ENCODE data around the gene VPREB3.
A peak's percentile ranks its signal among the peaks of the same experiment; 100 is the strongest.

VPREB3 gene

DNA sequence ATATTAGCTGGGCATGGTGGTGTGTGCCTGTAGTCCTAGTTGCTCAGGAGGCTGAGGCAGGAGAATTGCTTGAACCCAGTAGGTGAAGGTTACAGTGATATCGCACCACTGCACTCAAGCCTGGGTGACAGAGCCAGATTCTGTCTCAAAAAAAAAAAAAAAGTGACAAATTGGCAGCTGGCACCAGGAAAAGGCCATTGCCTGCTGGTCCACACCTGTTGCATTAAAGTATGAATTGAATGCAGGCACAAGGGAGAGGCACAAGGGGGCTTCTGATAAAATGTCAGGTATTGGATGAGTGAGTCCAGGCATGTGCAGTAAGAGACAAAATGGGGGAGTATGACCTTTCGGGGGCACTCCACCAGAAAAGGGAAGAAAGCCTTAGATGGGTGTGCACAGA lies 31.5 kb downstream of the VPREB3 start:
- no peak overlapping the region for H3K4me3 ChIP-seq (ENCODE audit: low read length)
- DNase-seq (ENCODE audit: low read depth), result no peak
- TF ChIP-seq, protein P1, sequence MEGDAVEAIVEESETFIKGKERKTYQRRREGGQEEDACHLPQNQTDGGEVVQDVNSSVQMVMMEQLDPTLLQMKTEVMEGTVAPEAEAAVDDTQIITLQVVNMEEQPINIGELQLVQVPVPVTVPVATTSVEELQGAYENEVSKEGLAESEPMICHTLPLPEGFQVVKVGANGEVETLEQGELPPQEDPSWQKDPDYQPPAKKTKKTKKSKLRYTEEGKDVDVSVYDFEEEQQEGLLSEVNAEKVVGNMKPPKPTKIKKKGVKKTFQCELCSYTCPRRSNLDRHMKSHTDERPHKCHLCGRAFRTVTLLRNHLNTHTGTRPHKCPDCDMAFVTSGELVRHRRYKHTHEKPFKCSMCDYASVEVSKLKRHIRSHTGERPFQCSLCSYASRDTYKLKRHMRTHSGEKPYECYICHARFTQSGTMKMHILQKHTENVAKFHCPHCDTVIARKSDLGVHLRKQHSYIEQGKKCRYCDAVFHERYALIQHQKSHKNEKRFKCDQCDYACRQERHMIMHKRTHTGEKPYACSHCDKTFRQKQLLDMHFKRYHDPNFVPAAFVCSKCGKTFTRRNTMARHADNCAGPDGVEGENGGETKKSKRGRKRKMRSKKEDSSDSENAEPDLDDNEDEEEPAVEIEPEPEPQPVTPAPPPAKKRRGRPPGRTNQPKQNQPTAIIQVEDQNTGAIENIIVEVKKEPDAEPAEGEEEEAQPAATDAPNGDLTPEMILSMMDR (conservative IDR thresholded peaks at IDR 0.05; ENCODE audit: low read depth, low read length), result no peak

DNA sequence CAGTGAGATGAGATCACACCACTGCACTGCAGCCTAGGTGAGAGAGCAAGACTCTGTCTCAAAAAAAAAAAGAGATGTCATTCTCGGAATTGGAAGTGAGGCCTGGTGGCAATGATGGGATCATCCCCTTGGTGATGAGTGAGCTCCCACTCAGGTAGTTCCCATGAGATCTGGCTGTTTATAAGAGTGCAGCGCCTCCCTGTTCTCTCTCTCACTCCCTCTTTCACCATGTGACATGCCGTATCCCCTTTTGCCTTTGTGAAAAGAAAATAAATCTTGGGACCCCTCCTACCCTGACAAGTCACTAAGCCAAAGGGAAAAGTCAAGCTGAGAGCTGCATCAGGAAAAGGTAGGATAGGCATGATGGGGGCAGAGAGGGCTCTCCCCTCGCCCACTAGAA lies 32.1 kb downstream of the VPREB3 start:
- no peak overlapping the region for H3K4me3 ChIP-seq (ENCODE audit: low read length)
- TF ChIP-seq, protein P1 (conservative IDR thresholded peaks at IDR 0.05; ENCODE audit: low read depth, low read length), result no peak
- no peak for DNase-seq (ENCODE audit: low read depth)

DNA sequence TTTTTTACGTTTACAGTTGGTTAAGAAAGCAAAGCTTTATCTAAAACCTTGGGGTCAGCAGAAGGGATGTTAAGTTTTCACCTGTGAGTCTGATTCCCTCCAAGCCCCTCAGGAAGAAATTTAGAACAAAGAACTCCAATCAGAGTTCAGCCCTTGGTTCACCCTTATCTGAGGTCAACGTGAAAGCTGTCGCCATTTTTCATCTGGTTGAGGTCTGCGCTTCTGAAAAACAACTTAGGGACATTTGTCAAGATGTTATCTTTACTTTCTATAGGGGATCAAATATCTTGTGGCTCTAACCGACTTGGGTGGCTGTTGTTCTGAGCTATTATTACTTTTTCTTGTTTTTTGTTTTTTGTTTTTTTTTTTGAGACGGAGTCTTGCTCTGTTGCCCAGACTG lies 33.4 kb downstream of the VPREB3 start:
- TF ChIP-seq, protein P1 (conservative IDR thresholded peaks at IDR 0.05; ENCODE audit: low read depth, low read length), result no peak
- DNase-seq (ENCODE audit: low read depth), result no peak
- H3K4me3 ChIP-seq (ENCODE audit: low read length), result no peak overlapping the region

DNA sequence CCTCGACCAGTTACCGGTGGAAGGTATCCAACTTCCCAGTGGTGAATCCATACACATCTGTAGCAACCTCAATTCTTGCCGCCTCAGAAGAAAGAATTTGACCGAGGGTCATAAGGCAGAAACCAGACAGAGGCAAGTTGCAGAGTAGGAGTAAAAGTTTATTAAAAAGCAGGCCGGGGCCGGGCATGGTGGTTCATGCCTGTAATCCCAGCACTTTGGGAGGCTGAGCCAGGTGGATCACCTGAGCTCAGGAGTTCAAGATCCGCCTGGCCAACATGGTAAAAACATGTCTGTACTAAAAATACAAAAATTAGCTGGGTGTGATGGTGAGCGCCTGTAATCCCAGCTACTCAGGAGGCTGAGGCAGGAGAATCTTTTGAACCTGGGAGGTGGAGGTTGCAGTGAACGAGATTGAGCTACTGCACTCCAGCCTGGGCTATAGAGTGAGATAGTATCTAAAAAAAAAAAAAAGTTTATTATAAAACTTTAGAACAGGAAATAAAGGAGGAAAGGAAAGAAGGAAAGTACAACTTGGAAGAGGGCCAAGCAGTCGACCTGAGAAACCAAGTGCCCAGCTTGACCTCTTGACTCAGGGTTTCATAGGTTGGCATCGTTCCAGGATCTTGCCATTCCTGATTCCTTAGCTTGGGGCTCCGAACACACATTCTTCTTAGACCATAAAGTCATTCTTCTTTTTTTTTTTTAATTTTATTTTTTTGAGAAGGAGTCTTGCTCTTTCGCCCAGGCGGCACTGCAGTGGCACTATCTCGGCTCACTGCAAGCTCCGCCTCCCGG lies 35.7 kb downstream of the VPREB3 start:
- no peak overlapping the region for H3K4me3 ChIP-seq (ENCODE audit: low read length)
- TF ChIP-seq, protein P1 (conservative IDR thresholded peaks at IDR 0.05; ENCODE audit: low read depth, low read length), result no peak
- no peak for DNase-seq (ENCODE audit: low read depth)

DNA sequence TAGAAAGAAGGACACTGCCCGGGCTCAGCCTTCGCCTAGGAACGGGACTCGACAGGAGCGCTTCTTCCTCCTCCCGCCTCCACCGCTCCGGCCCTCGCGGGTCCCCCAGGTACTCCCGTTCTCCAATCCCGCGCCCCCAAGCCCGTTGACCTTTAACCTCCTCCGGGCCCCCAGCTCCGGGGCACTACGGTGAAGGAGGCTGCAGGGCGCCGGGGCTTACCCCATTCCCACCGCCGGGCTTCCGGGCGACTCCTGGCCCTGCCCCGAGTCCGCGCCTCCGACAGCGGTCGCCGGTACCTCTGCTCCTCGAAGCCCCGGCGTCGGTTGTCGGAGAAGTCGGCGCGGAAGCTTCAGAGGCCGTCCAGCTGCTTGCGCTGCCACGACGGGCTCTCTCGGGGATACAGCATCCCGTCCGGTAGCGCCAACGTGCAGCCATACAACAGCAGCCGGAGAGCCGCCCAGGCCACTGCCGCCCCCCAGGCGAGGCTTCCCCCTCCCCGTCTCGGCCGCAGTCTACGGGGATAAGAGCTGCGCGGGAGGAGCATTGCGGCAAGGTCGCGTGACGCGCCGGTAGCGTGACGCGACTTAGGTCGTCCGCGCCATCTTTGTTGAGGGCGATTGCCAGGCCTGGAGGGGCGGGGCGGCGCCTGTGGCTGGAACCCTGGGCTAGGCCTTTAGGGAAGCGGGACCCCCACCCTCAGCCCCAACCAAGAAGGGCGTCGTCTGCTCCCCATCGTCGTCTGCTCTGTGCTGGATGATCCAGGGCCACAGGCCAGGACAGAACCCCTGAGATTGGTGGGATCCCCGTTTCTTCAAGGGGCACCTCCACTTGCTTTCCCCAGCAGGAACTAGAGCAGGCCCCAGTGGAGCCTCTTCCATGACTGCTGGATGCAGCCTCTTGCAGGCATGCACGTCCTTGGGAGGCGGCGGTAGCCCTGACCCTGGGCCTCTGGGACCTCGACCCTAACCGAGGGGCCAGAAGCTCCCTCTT lies 37.1 kb downstream of the VPREB3 start:
- DNase-seq (ENCODE audit: low read depth), result peak; percentile 42
- TF ChIP-seq, protein P1 (conservative IDR thresholded peaks at IDR 0.05; ENCODE audit: low read depth, low read length), result no peak

DNA sequence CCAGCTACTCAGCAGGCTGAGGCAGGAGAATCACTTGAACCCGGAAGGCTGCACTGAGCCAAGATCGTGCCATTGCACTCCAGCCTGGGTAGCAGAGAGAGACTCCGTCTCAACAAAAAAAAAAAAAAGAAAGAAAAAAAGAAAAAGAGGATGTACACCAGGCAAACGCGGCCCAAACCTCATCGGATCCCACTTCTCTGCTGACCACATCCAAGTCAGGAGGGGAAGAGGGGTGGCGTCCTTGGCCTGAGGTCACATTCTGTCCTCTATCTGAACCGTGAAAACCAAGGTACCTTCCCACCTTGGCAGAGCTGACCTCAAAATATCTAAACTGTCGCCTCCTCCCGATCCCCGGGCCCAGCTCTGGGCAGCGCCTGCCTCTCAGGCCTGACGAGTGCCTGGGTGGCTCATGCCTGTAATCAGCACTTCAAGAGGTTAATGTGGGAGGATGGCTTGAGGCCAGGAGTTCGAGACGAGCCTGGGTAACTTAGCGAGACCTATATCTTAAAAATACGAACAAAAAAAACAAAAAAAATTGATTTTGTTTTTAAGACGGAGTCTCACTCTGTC lies 38.3 kb downstream of the VPREB3 start:
- DNase-seq (ENCODE audit: low read depth), result no peak
- TF ChIP-seq, protein P1 (conservative IDR thresholded peaks at IDR 0.05; ENCODE audit: low read depth, low read length), result no peak
- no peak overlapping the region for H3K4me3 ChIP-seq (ENCODE audit: low read length)

More for the DNA sequence above, 37.1 kb downstream of the VPREB3 start:
- H3K4me3 ChIP-seq (ENCODE audit: low read length), result peak overlapping the region; percentile 67

All from retinal pigment epithelial cell (primary cell).